Fibroblast of skin of right biceps (primary cell): ENCODE measurements around the gene TMEM51.
A peak's percentile ranks its signal among the peaks of the same experiment; 100 is the strongest.

Source experiments
- DNase-seq: peaks from one replicate; pipeline ENCODE4 v3.0.0-alpha.2; 2013

Gene TMEM51, protein sequence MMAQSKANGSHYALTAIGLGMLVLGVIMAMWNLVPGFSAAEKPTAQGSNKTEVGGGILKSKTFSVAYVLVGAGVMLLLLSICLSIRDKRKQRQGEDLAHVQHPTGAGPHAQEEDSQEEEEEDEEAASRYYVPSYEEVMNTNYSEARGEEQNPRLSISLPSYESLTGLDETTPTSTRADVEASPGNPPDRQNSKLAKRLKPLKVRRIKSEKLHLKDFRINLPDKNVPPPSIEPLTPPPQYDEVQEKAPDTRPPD

DNA sequence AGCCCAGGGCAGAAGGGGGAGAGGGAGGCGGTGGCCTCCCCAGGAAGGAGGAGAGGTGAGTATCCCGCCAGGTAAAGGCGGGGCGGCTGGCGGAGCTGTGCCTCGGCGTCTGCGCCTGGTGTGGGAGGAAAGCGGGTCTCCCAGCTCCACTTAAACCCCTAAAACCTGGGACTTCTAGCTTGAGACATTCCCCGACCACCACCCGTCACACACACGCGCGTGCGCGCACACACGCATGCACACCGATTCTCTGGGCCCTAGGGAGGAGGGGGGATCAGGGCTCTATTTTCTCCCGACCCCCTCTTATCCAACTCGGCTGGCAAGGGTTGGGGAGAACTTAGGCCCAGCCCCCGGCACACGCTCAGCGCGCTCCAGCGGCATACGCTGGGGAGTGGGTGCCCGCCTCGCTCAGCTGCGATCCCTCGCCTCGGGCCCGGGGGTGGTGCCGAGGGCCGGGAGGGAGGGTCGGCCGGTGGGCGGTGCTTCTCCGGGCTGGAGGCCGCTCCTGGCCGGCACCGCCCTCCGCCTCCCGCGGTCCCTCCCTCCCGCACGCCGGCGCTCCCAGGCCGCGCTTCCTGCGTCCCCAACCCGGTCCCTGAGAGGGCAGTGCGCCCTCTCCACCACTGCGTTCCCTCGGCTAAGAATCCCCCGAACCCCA is at the start of gene TMEM51:
TSS of gene TMEM51 (plus strand) at position 564 of the 658 bp plus-strand sequence. CDS start 61,341 bp downstream, outside the sequence.
- peak; percentile 34 for DNase-seq

DNA sequence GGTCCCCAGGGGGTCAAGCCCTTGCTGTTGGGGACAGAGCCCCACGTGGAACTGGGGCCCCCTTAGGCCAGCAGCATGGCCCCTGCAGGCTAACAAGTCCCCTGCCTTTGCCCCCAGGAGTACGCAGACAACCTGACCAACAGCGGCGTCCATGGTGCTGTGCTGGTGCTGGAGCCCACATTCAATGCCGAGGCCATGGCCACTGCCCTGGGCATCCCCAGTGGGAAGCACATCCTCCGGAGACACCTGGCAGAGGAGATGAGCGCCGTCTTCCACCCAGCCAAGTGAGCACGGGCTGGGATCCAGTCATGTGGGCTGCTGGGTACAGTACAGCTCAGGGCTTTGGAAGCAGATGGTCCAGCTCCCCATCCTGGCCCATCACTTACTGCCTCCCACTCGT is 49.6 kb upstream of the TMEM51 start:
- no peak for DNase-seq

DNA sequence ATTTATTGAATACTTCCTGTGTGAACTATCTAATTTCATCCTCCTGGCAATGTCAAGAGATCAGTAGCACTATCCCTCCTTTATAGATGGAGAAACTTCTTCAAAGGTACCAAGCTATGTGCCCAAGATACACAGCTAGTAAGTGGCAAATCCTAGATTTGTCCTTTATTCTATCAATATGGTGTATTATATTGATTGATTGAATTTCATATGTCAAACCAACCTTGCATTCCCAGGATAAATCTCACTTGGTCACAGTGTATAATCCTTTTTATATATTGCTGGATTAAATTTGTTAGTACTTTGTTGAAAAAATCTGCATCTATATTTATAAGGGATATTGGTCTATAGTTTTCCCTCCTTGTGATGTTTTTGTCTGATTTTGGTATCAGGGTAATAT is 48.8 kb upstream of the TMEM51 start:
- no peak for DNase-seq

DNA sequence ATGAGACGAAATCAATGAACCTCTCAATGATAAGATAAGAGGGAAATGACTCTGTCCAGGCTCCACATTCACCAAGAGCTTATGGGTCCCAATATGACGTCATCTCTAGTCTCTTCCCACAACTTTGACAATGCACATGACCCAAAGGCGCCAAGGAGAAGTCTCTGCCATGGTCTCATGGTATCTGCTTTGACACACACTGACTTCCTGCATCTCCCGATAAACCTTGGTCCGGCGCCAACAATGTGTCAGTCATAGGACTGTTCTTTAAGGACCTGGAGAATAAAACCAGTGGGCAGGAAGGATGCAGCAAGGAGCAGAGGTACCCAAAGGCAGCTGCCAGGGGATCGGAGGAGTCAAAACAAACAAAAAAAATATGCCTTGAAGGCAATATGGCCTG is 46.9 kb upstream of the TMEM51 start:
- no peak for DNase-seq

DNA sequence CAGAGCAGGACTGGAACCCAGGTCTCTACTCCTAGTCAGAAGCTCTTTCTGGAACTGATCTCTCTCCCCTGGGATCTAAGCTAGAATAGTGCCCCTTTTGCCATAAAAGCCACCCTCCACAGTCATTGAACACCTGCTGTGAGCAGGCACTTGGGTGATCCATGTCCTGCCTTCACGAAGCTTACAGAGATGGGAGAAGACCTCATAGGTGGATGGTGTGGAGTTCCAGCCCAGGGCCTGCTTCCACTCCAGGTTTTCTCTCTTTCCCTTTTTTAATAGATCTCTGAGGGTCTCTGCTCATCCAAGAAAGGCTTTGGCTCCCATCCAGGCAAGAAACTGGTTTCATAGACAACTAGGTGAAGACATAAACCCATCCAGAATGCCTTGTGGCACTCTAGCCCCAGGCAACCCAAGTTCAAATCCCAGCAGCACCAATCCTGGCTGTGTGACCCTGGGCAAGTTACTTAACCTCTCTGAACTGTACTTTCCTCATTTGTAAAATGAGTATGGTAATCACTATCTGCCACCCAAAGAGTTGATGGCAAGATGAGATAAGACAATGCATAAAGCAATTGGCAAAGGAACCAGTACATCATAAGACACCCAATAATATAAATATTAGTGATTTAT is 46.4 kb upstream of the TMEM51 start:
- no peak for DNase-seq

DNA sequence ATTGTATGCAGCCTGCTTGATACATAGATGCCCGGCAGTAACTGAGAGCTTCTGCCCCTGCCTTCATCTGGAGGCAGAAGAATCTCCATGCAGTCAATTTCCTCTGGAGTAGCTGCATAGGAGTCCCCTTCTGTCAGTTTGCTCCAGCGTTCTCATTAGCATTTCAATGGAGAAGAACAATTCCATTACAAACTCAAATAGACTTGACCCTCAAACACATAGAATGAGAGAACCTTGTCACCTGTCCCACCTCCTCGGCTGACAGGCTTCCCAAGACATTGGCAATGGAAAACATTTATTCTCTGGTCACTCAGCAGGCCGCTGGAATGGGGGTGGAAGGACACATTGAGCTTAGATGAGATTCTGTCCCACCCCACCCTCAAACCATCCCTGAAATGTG is 45.6 kb upstream of the TMEM51 start:
- DNase-seq: no peak

DNA sequence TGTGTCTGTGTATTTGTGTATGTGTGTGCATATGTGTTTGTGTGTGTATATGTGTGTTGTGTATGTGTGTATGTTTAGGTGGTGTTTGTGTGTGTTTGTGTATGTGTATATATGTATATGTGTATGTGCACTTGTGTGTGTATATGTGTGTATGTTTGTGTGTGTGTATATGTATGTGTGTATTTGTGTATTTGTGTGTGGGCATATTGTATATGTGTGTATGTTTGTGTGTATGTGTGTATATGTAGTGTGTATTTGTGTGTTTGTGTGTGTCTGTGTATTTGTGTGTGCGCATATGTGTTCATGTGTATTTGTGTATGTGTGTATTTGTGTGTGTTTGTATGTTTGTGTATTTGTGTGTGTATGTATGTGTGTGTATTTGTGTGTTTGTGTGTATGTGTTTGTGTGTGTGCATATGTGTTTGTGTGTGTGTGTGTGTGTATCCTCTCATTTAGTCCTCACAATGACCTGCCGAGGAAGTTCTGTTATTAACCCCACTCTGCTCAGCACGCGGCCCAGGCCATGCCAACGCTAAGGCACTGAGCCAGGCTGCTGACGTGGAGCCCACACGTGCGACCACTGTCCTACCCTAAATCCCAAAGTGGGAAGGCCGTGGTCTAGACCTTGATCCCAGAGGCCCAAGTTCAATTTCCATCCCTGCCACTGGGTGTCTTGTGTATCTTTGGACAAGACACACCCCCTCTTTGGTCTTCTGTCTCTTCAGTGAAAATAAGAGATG is 43.2 kb upstream of the TMEM51 start:
- no peak for DNase-seq

DNA sequence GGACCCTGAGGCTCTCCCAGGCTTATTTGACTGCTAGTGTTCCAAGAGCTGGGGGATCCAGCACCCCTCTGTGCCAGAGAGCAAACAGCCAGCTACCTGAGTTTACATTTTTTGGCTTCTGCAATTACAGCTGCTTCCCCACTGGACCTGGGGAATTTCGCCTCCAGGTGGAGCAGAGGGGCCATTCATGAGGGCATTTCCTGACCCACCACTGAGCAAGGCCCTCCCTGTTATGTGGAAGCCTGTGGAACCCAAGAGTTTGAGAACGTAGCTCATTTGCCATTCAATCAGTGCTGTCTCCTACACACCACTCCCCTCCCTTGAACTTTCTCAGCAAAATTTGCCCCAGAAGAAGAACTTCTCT is 42.7 kb upstream of the TMEM51 start:
- no peak for DNase-seq

DNA sequence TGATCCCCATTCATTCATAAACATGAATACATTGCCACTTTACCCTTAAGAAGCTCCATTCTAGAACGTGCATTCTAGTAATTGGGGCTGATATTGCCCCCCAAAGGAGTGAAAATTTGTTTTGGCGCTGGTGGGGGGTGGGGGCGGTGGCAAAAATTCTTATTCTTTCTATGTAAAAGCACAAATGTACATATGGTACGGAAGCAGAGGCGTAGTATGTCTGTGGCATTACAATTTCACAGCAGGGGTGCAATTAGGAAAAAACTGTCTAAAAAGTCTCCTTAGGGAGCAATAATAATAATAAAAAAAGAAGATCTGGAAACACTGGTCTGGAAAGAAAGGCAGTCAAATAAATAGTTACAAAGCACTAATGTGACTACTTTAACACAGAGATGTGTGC is 40.4 kb upstream of the TMEM51 start:
- DNase-seq: no peak

DNA sequence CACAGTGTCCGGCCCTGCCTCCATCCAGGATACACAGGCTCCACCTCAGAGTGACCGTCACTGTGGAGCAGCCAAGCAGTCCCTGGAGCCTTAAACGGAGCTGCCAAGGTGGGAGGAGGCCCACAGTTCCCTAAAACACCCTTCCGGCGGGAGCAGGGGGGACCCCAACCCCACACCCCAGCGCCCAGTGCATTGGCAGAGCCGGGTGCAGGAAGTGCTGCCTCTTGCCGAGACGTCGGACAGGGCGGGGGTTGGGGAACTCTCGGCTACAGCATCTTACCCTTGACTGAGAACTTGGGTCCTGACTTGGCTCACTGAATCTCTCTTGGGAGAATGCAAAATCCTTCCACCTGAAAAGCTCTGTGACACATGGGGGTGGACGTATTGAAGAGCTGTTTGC is 38.7 kb upstream of the TMEM51 start:
- no peak for DNase-seq

DNA sequence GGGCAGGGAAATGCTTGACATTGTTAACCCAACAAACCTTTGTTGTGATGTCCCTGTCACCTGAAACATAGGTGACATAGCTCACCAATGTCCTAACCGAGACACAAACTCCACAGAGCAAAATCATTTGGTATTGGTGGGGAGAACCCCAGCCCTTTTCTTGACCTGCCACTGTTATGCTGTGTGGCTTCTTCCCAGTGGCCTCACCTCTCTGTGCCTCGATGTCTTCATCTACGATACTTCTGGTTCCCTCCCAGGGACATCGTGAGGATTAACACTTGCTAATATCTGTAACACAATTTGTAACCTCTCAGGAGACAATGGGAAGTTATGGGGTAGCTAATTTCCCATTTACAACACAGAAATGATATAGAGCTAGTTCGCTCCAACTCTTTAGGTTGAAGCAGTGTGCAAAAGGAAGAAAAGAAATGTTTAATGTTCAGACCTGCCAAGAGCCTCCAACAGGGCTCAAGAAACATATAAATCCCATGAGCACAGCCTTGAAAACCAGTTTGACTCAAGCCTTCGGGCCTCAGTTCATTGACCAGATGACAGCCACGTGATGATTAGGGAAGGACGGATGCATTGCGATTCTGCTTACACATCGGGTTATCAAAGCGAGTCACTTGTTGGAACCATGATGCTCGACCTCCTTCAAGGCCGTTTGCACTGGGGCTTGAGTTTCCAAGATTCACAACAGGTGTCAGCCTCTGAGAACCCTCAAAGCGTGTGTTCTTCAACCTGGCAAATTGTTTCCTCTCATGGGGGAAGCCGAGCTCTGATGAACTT is 37.8 kb upstream of the TMEM51 start:
- DNase-seq: no peak

DNA sequence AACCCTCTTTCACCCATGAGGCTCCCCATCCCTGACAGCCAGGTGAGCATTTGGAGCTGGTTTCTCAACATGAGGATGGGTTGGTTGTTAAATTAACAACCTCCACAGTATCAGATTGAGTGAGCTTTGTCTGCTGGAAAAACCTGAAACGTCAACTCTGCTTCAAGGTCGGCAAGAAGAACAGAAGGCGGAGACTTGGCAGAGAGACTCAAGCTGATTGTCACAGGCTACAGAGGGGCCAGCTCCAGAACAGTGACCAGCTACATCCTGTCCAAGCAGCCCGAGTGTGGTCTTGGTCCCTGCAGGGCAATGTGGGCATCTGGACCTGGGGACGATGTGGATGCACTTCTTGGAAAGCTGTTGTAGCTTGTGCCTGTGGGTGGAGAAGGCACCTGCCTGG is 36.6 kb upstream of the TMEM51 start:
- no peak for DNase-seq

DNA sequence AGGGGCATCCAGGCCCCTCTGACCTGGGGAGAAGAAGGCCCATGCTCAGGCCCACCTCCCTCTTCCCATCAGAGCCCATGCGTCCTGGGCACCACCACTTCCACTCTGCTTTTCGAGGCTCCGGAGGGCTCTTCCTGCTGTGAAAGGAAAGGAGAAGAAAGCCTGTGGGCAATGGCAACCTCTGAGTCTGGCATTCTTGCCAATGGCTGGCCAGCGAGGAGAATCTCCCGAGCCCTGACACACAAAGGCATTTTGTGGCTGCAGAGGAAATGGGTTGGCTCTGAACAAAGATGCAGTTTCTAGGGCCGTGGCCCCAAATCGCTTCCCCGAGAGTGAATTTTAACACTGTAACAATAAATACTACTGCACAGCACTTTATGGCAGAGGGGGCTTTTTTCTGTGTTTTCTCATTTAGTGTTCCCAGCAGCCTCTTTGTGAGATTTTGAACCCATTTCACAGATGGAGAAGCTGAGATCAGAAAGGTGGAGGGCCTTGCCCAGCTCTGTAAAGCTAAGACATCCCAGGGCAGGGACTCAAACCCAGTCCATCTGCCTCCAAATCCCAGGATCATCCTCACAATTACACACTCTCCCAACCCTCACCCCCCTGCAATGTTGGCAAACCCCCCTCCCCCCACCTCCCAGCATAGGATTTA is 35.7 kb upstream of the TMEM51 start:
- DNase-seq: no peak

DNA sequence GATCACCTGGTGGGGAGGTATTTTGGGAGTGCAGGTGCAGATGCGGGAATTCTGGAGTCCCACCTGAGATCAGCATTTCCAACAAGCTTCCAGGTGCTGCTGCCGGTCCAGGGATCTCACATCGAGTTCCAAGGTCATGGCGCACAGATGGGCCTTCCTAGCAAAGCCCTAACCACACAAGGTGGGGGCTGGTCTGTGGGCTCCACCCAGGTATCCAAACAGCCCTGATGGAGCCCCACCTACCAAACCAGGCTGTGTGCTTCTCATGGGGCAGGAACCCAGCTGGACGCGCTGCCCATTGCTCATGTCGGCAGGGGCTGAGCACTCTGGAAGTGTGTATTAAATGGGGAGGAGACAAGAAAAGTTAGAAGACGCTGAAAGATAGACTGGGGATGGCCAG is 35.0 kb upstream of the TMEM51 start:
- DNase-seq: no peak

DNA sequence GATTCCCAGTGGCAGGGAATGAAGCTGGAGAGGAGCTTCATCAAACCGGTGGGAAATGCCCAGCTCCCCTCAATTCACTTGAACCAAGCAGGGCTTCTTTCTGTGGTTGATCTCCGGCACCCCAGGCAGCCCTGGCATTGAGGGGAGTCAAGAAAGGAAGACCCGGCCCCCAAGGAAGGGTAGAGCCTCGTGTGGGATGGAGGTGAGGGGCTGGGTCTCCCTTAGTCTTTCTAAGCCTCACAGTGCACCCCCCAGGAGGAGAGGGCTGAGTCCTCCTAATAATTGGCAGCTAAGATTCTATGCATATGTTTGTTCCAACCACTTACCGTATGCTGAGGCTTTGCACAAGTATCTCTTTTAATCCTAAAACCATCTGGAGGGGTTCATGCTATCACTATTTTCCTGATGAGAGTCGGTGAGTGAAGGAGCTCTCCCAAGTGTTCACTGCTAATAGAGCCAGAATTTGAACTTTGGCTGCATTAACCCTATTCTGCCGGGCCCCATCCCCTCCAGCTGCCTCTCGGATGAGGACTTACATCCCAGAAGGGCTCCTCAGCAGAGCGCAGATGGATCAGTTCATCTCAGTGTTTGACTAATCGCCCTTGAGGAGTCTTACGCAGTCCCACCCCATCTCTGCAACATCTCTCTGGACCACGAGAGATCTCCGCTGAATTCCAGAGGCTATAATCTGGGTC is 33.1 kb upstream of the TMEM51 start:
- DNase-seq: no peak

DNA sequence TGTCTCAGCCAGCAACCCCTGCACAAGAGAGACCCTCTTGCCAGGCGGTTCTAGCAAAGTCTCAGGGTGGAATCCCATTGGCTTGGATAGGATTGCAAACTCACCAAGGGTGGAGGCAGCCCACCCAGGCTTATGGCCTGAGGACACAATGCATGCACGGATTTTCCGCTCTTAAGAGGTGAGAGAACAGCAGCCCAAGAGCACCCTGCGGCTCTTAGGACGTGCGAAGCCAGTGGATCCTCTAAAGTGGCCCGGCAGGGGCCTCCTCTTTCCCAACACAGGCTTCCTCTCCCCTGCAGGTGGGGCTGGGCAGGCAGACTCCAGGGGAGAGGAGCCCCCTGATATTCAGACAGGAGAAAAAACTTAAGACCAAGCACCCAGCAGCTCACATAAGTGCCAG is 31.2 kb upstream of the TMEM51 start:
- no peak for DNase-seq

DNA sequence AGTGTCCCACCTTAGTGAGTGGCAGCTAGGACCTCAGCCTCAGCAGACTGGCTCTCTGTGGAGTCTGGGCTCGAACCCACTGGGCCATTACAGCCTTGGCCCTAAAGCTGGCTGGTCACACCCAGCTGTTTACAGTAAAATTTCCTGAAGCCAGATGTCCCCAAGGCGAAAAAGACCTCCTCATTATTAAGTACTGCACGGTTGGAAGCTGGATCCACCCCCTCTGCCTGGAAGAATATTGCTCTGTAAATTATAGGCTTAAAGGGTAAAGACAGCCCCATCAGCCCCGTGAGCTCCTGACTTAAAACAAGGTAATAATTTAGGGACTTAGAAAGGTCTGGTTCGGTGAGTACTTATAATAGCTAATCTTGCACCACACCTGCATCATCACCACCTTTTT is 30.3 kb upstream of the TMEM51 start:
- no peak for DNase-seq

DNA sequence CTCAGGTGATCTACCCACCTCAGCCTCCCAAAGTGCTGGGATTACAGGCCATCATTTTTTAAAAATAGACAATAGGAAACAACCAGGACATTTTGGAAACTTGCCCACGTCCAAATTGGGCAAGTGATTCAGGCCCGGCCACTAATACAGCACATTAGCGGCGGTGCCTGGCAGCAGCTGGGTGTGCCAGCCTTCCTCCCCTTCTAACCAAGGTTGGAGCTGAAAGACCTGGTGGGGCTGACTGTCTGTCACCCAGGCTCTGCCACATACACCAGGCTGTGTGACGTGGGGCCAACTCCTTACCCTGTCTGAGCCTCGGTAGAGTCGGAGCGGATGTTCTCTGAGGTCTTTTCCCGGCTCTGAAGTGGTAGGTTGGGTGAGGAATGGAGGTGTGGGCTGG is 29.6 kb upstream of the TMEM51 start:
- no peak for DNase-seq

DNA sequence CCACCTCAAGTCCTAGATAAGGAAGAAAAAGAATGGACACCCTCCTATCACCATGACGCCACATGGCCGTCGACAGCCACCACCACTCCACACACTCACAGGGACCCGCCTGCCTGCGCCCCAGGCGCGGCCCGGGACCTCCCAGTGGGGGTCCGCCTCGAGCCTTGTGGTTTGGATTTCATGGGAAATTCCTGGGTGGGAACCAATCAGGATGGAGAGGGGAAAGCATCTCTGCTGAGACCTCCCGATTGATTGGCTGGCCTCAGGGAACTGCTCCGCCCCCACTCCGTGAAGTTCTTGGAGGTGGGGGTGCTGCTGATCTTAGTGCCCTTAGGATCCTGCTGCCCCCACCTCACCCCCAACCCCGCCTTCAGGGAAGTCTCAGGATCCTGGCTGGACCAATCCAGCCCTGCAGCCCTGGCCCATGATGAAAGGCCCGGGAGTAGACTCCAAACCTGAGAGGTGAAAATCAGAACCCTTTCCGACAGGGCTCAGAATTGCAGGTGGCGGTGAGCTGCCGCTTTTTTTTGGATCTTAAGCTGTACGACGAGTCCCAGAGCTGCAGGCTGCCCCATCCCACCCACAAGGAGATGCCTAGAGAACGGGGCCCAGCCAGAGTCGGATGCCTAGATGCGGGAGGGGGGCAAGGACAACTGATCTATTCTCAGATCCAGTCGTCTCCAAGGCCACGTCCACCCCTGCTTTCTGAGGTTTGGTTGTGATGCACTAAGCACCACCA is 29.0 kb upstream of the TMEM51 start:
- DNase-seq: no peak

DNA sequence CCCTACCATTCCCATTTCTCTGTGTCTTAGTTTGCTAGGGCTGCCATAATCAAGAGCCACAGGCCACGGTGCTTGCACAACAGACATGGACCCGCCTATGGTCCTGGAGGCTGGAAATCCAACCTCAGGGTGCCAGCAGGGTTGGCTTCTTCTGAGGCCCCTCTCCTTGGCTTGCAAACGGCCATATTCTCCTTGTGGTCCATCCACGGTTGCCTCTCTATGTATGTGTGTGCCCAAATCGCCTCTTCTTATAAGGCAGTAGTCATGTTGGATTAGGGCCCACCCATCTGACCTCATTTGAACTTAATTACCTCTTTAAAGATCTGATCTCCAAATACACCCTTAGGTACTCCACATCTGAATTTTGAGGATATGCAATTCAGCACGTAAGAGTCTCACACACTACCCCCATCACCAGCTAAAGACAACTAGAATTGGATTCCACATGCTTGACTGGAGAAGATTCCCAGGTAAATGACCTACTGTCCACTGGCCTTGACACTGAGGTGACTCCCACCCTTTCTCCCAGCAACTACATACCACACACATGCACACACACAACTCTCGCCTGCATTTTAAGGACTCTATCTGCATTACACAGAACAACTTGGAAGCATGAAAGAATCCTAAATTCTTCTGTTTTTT is 28.3 kb upstream of the TMEM51 start:
- DNase-seq: no peak

DNA sequence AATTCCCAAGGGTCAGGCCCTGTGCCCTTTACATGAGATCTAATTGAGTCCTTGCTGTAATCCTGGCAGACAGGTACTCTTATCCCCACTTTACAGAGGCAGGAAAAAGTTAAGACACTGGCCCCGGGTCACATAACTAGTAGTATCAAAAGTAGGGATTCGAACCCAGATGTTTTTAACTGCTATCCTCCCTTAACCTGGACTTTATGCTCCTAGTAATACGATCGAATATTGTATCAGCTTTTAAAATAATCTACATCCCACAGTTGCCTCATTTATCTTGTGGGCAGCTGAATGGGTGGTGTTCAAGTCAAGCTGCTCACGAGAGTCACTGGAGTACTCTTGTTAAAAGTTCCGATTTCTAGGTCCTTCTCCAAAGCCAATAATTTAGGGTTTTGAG is 25.5 kb upstream of the TMEM51 start:
- no peak for DNase-seq
